BE2C (cell line): ENCODE data around the gene KCNE2.

Source experiments
- DNase-seq: peaks from one replicate; pipeline ENCODE4 v3.0.0-alpha.2; 2020
- H3K27me3 ChIP-seq: fragments of 250-450 bp; sonication (Bioruptor Pico); 2 replicates; pipeline ENCODE4 v1.5.1; 2020; ENCODE audit warnings: mild to moderate bottlenecking
- H3K36me3 ChIP-seq: fragments of 250-450 bp; sonication (Bioruptor Pico); 2 replicates; pipeline ENCODE4 v1.5.1; 2020; ENCODE audit warnings: mild to moderate bottlenecking
- H3K4me1 ChIP-seq: fragments of 250-450 bp; sonication (Bioruptor Pico); 2 replicates; pipeline ENCODE4 v1.5.1; 2020
- H3K4me3 ChIP-seq: 2 replicates; pipeline ENCODE4 v1.5.1; 2011; ENCODE audit warnings: low read depth, low read length
- H3K9me3 ChIP-seq: fragments of 250-450 bp; sonication (Bioruptor Pico); 2 replicates; pipeline ENCODE4 v1.5.1; 2020
- TF ChIP-seq, protein P1 (sequence below): IDR thresholded peaks from 2 replicates; pipeline ENCODE4 v1.5.1; 2012; ENCODE audit warnings: mild to moderate bottlenecking, low read depth, low read length

Gene KCNE2

GRCh38 chr21:34355570-34355969, 8.2 kb upstream of the KCNE2 start:
- TF ChIP-seq, protein P1, sequence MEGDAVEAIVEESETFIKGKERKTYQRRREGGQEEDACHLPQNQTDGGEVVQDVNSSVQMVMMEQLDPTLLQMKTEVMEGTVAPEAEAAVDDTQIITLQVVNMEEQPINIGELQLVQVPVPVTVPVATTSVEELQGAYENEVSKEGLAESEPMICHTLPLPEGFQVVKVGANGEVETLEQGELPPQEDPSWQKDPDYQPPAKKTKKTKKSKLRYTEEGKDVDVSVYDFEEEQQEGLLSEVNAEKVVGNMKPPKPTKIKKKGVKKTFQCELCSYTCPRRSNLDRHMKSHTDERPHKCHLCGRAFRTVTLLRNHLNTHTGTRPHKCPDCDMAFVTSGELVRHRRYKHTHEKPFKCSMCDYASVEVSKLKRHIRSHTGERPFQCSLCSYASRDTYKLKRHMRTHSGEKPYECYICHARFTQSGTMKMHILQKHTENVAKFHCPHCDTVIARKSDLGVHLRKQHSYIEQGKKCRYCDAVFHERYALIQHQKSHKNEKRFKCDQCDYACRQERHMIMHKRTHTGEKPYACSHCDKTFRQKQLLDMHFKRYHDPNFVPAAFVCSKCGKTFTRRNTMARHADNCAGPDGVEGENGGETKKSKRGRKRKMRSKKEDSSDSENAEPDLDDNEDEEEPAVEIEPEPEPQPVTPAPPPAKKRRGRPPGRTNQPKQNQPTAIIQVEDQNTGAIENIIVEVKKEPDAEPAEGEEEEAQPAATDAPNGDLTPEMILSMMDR, result no peak
- no peak for DNase-seq
- no peaks in the 10 kb centered on the region for H3K9me3 ChIP-seq
- no peak overlapping the region for H3K4me3 ChIP-seq
- H3K4me1 ChIP-seq, result no peaks in the 10 kb centered on the region
- H3K36me3 ChIP-seq, result no peaks in the 10 kb centered on the region
- peaks cover 6% of the 10 kb centered on the region for H3K27me3 ChIP-seq

GRCh38 chr21:34357889-34358288, 5.9 kb upstream of the KCNE2 start:
- Histone ChIP-seq H3K4me1 (no peaks in the 10 kb centered on the region), H3K4me3 (no peak overlapping the region), H3K9me3 (no peaks in the 10 kb centered on the region), H3K27me3 (peaks cover 13% of the 10 kb centered on the region), H3K36me3 (no peaks in the 10 kb centered on the region)
- DNase-seq, result no peak
- TF ChIP-seq, protein P1, result no peak

DNA sequence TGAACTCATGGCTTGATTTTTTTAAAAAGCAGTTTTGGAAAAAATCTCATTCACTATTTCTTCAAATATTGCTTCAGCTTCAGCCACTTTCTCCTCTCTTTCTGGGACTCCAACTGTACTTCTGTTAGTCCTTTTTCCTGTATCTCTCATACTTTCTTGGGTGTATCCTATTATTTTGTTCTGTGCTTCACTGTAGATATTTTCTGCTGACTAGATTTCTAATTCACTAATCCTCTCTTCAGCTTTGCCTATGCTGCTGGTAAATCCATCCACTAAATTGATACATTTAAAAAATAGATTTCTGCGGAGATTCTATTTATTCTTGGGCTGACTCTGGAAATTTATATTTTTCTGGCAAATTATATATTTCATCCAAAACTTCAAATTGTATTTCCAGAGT, 4.9 kb upstream of the KCNE2 start:
- DNase-seq, result no peak
- no peaks in the 10 kb centered on the region for H3K4me1 ChIP-seq
- peaks cover 13% of the 10 kb centered on the region for H3K27me3 ChIP-seq
- TF ChIP-seq, protein P1, result no peak
- H3K36me3 ChIP-seq, result no peaks in the 10 kb centered on the region
- H3K9me3 ChIP-seq, result no peaks in the 10 kb centered on the region
- no peak overlapping the region for H3K4me3 ChIP-seq

DNA sequence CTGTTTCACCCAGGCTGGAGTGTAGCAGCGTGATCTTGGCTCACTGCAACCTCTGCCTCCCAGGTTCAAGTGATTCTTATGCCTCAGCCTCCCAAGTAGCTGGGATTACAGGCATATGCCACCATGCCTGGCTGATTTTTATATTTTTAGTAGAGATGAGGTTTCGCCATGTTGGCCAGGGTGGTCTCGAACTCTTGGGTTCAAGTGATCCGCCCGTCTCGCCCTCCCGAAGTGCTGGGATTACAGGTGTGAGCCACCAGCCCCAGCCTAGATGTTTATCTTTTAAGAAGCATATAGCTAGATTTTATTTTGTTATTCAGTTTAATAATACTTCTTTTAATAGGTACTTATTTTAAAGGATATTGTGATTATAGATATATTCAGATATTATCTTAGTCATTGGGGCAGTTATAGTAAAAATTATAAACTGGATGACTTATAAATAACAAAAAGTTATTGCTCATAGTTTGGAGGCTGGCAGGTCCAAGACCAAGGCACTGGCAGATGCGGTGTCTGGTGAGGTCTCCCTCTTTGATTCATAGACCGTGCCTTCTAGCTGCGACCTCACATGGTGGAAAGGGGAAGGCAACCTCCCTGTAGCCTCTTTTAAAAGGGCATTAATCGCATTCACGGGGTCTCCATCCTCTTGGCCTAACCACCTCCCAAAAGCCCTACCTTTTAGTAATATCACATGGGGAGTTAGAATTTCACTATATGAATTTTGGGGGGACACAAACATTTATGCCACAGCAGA, 3.1 kb upstream of the KCNE2 start:
- TF ChIP-seq, protein P1, result peak; percentile 32
- H3K9me3 ChIP-seq, result no peaks in the 10 kb centered on the region
- H3K4me1 ChIP-seq, result no peaks in the 10 kb centered on the region
- H3K4me3 ChIP-seq, result no peak overlapping the region
- DNase-seq, result no peak
- H3K27me3 ChIP-seq, result peaks cover 13% of the 10 kb centered on the region
- H3K36me3 ChIP-seq, result no peaks in the 10 kb centered on the region

GRCh38 chr21:34362136-34362444, 1.7 kb upstream of the KCNE2 start:
- no peak overlapping the region for H3K4me3 ChIP-seq
- no peaks in the 10 kb centered on the region for H3K4me1 ChIP-seq
- TF ChIP-seq, protein P1, result no peak
- H3K27me3 ChIP-seq, result peaks cover 13% of the 10 kb centered on the region
- no peak for DNase-seq
- H3K9me3 ChIP-seq, result no peaks in the 10 kb centered on the region
- no peaks in the 10 kb centered on the region for H3K36me3 ChIP-seq

DNA sequence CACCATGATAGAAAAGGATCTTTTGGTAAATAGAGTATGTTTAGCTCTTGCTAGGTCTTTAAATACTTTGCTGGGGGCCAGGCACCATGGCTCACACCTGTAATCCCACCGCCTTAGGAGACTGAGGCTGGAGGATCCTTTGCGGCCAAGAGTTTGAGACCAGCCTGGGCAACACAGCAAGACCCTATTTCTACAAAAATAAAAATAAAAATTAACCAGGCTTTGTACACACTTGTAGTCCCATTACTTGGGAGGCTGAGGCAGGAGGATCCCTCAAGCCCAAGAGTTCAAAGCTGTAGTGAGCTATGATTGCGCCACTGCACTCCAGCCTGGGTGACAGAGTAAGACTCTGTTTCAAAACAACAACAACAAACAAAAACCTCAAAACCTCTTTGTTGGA, 1.1 kb upstream of the KCNE2 start:
- Histone ChIP-seq H3K4me1 (no peaks in the 10 kb centered on the region; the same call in 1 of the 2 replicates), H3K27me3 (peaks cover 13% of the 10 kb centered on the region), H3K9me3 (no peaks in the 10 kb centered on the region), H3K36me3 (no peaks in the 10 kb centered on the region), H3K4me3 (no peak overlapping the region)
- TF ChIP-seq, protein P1, result no peak
- DNase-seq, result no peak
